ENCODE results near the gene ARID3A. TPM values are rescaled to one million over a fixed set of nuclear protein-coding genes. Genes with fewer than 3 reads are reported as not detected.

ARID3A gene
- total RNA-seq, 1 experiment from 2014 or later: 239 TPM

GRCh38 chr19:980133-980998 is 54.5 kb downstream of the ARID3A start:
- no peak for TF ChIP-seq CTCF (IDR thresholded peaks at IDR 0.05; ENCODE audit: insufficient read depth in 1 of 2, low read depth in 1 of 2, low read length in 1 of 2, severe bottlenecking in 1 of 2, unreplicated experiment in 1 of 2)
- Mint-ChIP-seq H3K4me1 (ENCODE audit: low read depth, unreplicated experiment) (peaks cover 8% of the 10 kb centered on the region), H3K4me3 (ENCODE audit: unreplicated experiment) (peak overlapping the region; percentile 55), H3K9me3 (ENCODE audit: unreplicated experiment) (no peaks in the 10 kb centered on the region), H3K27me3 (ENCODE audit: insufficient read depth, unreplicated experiment) (no peaks in the 10 kb centered on the region), H3K27ac (ENCODE audit: unreplicated experiment) (peak overlapping the region; percentile 91), H3K36me3 (ENCODE audit: insufficient read depth, unreplicated experiment) (peaks cover 58% of the 10 kb centered on the region)
- Histone ChIP-seq H3K4me3 (ENCODE audit: low read depth, low read length) (no peak overlapping the region), H3K9me3 (no peaks in the 10 kb centered on the region), H3K27me3 (replicated peaks; ENCODE audit: control insufficient read depth, insufficient read depth, low read length) (no peaks in the 10 kb centered on the region), H3K4me1 (peaks cover 40% of the 10 kb centered on the region), H3K36me3 (ENCODE audit: control insufficient read depth, insufficient read depth, low read length) (no peaks in the 10 kb centered on the region)
- peak; percentile 90 to 92 for DNase-seq
- POLR2A ChIA-PET: interaction anchor here (0.6 kb wide), 1 partner anchor 25 kb away, joined by 3 read pairs; no protein-coding TSS in a partner anchor
- CTCF ChIA-PET: interaction anchor here (0.7 to 2.3 kb wide), 3 partner anchors 24 to 490 kb away, joined by 3 to 16 read pairs (median 5); no protein-coding TSS in a partner anchor
- no TSS peak for BruUV-seq (replicated peaks)
- intact Hi-C loops (cut with micrococcal nuclease; ENCODE audit: unreplicated experiment): loop anchor here (1.0 to 5.0 kb wide), 3 partner anchors 28 to 208 kb away; no protein-coding TSS in a partner anchor

- Mint-ChIP-seq H3K27me3 (ENCODE audit: insufficient read depth, unreplicated experiment) (no peaks in the 10 kb centered on the region), H3K4me3 (ENCODE audit: unreplicated experiment) (peak overlapping the region; percentile 95), H3K36me3 (ENCODE audit: insufficient read depth, unreplicated experiment) (peaks cover 47% of the 10 kb centered on the region), H3K4me1 (ENCODE audit: low read depth, unreplicated experiment) (peaks cover 8% of the 10 kb centered on the region), H3K27ac (ENCODE audit: unreplicated experiment) (no peak overlapping the region), H3K9me3 (ENCODE audit: unreplicated experiment) (no peaks in the 10 kb centered on the region)
- no peaks in the 10 kb centered on the region for H3K27me3 ChIP-seq (replicated peaks; ENCODE audit: control insufficient read depth, insufficient read depth, low read length)
- peak overlapping the region; percentile 38 for H3K4me3 ChIP-seq (ENCODE audit: low read depth, low read length)
- H3K9me3 ChIP-seq: no peaks in the 10 kb centered on the region
- BruUV-seq (replicated peaks): no TSS peak
- POLR2A ChIA-PET: no interaction called here
- intact Hi-C loops (cut with micrococcal nuclease; ENCODE audit: unreplicated experiment): loop anchor here (5.0 kb wide), 1 partner anchor 210 kb away; no protein-coding TSS in a partner anchor
- peaks cover 1% of the 10 kb centered on the region; the same call in 1 of the 2 replicates for H3K36me3 ChIP-seq (ENCODE audit: control insufficient read depth, insufficient read depth, low read length)
- peak; percentile 42 to 95 for TF ChIP-seq CTCF (IDR thresholded peaks at IDR 0.05; ENCODE audit: insufficient read depth in 1 of 2, low read depth in 1 of 2, low read length in 1 of 2, severe bottlenecking in 1 of 2, unreplicated experiment in 1 of 2)
- peaks cover 40% of the 10 kb centered on the region for H3K4me1 ChIP-seq
- DNase-seq: peak in 1 of 2 experiments; percentile 87
- CTCF ChIA-PET: interaction anchor here (1.0 to 2.3 kb wide), 2 partner anchors 59 to 103 kb away, joined by 4 to 16 read pairs; no protein-coding TSS in a partner anchor
Measured at GRCh38 chr19:982567-983170, 56.8 kb downstream of the ARID3A start.
